Left renal pelvis (tissue), 4 donors: ENCODE measurements around the gene TSPAN15. TPM values are rescaled to one million over a fixed set of nuclear protein-coding genes. Genes with fewer than 3 reads are reported as not detected.

ENCODE experiments used
- DNase-seq, 4 donors: peaks; one replicate each; pipeline ENCODE4 v3.0.0-alpha.2; 2013; ENCODE audit warnings: low read depth in 4 of 4, low spot score in 3 of 4
- polyA plus RNA-seq, 4 donors: library from polyadenylated mRNA; unstranded; fragments of 120-200 nt; gene quantifications; one replicate each; pipeline ENCODE4 v1.2.1, GENCODE V29; 2013; ENCODE audit not compliant: insufficient read length in 4 of 4

Gene TSPAN15
- polyA plus RNA-seq, 4 donors: 9.8 to 73.9 (median 65.2) TPM

DNA sequence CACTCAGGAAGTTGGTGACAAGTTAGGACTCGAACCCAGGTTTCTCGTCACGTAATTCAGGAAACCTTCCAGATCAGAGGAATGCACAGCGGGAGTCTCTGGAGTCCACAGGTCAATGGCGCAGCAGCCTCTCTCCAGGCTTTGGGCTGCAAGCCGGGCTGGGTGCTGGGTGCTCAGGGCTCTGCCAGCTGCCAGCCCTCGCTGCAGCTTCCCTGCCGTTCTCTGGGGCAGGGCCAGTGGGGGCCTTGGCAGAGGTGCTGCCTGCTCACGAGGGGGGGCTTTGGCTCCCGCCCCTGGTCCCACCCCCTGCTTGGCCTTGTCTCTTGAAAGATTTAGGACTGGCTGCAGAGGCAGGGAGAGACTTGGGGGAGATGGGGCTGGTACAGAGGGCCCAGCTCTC lies 34.6 kb upstream of the TSPAN15 start, which contains the start of gene TACR2:
TSS of gene TACR2 (minus strand) at position 224 of the 400 bp plus-strand sequence. CDS start 595 bp downstream, outside the sequence.
- DNase-seq: no peak

DNA sequence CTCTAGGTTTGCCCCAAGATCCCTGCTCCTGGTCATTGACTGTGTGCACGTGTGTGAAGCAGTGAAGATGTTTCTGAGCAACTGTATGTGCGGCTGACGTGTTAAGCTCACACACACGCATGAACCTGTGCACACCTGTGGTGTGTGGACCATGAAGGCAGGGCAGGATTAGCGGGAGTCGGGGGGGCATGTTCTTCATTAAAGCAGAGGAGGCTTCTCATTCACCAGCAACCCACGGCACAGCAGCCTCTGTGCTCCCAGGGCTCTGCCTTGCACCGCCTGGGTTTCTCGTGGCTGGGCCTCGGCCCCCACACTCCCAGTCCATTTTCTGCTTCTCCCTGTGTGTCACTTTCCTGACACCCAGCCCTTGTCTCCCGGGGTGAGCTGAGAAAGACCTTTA lies 33.7 kb upstream of the TSPAN15 start:
- no peak for DNase-seq

GRCh38 chr10:69418052-69418752 lies 33.1 kb upstream of the TSPAN15 start:
- no peak for DNase-seq

GRCh38 chr10:69419096-69419743 lies 32.0 kb upstream of the TSPAN15 start:
- no peak for DNase-seq

DNA sequence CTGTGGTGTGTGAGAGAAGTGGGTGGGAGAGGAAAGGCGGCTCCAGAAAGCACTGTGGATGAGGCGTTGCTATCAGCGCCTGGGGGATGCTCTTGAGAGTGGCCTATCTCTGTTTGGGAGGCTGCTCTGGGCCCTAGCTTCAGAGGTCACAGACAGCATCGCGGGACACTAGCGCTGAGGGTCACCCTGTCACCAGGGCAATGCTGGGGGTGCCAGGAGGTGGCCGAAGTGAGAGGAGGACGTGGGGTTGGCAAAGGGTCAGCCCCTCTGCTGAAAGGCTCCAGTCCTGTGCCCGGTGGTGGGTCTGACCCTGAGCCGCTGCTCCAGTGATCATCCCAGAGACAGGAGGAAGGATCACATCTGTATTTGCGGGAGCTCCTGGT lies 31.5 kb upstream of the TSPAN15 start:
- no peak for DNase-seq

GRCh38 chr10:69421611-69422308 lies 29.5 kb upstream of the TSPAN15 start:
- no peak for DNase-seq

GRCh38 chr10:69422676-69423075 lies 28.6 kb upstream of the TSPAN15 start:
- no peak for DNase-seq

DNA sequence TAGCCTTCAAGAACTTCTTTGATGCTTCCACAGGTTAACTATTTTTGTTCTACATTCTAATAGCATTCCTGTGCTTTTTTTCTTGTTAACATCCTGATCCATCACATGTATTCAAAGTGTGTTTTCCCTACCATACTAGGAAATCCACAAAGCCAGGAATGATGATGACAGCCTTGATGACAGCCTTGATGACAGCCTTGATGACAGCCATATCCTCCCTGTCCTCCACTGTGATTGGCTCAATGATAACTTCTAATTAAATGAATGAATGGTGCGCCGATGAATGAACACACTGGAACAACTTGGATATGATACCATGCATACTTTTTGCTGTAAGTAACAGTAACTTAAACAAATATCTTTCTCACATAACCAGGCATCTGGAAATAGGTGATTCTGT lies 26.2 kb upstream of the TSPAN15 start:
- DNase-seq: no peak

DNA sequence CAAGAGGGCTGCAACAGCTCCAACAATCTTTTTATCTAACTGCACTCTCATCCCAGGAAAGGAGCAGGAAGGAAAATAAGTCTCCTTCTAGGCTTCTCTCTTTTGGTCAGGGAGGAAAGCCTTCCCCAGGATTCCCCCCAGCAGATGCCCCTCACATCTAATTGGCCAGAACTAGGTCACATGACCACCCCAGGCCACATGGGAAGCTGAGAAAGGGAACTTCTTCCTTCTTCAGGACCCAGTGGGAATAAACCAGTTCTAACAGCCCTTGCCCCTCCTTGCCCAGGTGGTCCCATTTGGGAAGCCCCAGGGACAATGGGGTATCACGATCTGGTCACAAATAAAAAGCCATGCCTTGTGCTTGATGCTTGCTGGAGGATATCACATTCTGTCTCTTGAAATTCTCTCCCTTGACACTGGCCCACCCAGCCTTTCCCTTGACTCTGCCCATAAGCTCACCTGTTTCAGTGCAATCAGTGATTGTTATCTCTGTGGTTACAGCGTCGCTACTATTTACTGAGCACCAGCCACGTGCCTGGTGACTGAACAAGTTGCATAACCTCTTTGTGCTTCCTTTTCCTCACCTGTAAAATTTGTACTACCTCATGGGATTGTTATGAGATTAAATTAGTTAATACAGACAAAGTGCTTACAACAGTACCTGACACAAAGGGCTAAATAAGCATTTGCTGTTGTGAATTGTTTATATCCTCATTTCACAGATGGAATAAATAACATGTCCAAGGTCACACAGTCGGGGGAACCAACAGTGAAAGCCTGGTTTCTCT lies 25.6 kb upstream of the TSPAN15 start:
- no peak for DNase-seq

DNA sequence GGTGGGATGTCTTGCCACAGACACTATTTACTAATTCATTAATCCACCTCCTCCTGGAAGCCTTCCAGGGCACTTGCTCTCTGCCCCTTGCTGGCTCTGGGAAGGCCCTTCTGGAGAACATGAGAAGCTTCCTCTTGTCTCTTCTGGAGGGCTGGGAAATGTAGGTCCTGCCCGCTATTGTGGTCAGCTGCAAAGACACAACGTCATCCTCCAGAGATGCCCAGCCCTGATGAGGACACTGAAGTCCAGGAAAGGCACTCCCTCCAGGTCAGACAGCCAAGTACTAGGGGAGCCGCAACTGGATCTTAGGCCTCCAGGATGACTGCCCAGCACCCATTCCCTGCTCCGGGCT lies 24.9 kb upstream of the TSPAN15 start:
- no peak for DNase-seq

GRCh38 chr10:69428165-69428564 lies 23.1 kb upstream of the TSPAN15 start:
- DNase-seq: no peak

- no peak for DNase-seq
These were observed 17.1 kb upstream of the TSPAN15 start for GRCh38 chr10:69434169-69434568.

GRCh38 chr10:69434926-69435325 lies 16.3 kb upstream of the TSPAN15 start:
- DNase-seq: no peak

GRCh38 chr10:69435966-69436520 lies 15.2 kb upstream of the TSPAN15 start:
- DNase-seq: no peak

GRCh38 chr10:69437321-69438259 lies 13.7 kb upstream of the TSPAN15 start:
- no peak for DNase-seq

- DNase-seq: no peak
These were observed 12.5 kb upstream of the TSPAN15 start for GRCh38 chr10:69438536-69439349.

- no peak for DNase-seq
These were observed 11.9 kb upstream of the TSPAN15 start for GRCh38 chr10:69439350-69439739.

DNA sequence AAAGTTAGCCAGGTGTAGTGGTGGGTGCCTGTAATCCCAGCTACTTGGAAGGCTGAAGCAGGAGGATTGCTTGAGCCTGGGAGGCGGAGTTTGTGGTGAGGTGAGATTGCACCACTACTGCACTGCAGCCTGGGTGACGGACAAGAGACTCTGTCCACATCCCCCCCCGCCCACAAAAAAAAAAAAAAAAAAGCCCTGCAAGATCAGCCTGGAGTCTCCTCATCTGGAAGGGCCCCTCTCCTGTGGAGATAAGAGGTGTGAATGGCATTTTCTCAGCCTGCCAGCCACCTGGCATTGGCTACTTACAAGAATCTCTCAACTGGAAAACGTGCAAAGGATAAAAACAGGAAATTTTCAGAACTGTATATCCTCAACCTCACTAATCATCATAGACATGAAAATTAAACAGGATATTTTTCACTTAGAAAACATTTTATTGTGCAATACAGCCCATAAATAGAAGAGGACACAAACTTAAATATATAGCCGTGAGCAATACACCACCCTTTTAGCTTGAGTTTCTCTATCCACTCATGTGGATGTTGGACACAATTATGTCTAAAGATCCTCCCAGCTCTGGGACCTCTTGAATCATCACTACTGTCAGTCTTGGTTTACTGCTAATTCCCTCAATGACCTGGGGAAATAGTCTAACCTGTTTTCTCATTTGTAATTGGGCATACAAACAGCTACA lies 11.3 kb upstream of the TSPAN15 start:
- no peak for DNase-seq
